GM19395 (cell line): ENCODE results near the gene MRNIP.
A peak's percentile ranks its signal among the peaks of the same experiment; 100 is the strongest.
"Not testable (repeated sequence)": the region's sequence is repeated elsewhere in the genome, so short reads cannot be mapped to it uniquely, and the experiment has no call there.

Experiments used
- ATAC-seq: cut with Tn5 transposase; IDR thresholded peaks from one replicate; pipeline ENCODE4 v1.9.1; 2021; ENCODE audit warnings: mild to moderate bottlenecking, moderate library complexity; ENCODE audit not compliant: unreplicated experiment

MRNIP gene

GRCh38 chr5:179872055-179872827 lies 13.6 kb upstream of the MRNIP start:
- ATAC-seq, result no peak

- ATAC-seq, result not testable (repeated sequence)
Observed at GRCh38 chr5:179871533-179871932, 12.9 kb upstream of the MRNIP start.

GRCh38 chr5:179870952-179871351 lies 12.3 kb upstream of the MRNIP start:
- no peak for ATAC-seq

GRCh38 chr5:179870403-179870903 lies 11.8 kb upstream of the MRNIP start:
- ATAC-seq, result no peak

- ATAC-seq, result no peak
Observed at GRCh38 chr5:179869641-179870402, 11.2 kb upstream of the MRNIP start.

- ATAC-seq, result no peak
Observed at GRCh38 chr5:179869101-179869500, 10.5 kb upstream of the MRNIP start.

GRCh38 chr5:179868541-179868940 lies 9.9 kb upstream of the MRNIP start:
- ATAC-seq, result no peak

GRCh38 chr5:179867476-179867875 lies 8.9 kb upstream of the MRNIP start:
- no peak for ATAC-seq

- no peak for ATAC-seq
Observed at GRCh38 chr5:179867079-179867465, 8.5 kb upstream of the MRNIP start.

GRCh38 chr5:179866241-179867078 lies 7.8 kb upstream of the MRNIP start:
- ATAC-seq, result no peak

GRCh38 chr5:179865491-179866240 lies 7.0 kb upstream of the MRNIP start:
- ATAC-seq, result no peak

- ATAC-seq, result no peak
Observed at GRCh38 chr5:179864686-179865085, 6.1 kb upstream of the MRNIP start.

- ATAC-seq, result no peak
Observed at GRCh38 chr5:179863449-179864085, 5.0 kb upstream of the MRNIP start.

GRCh38 chr5:179862891-179863290 lies 4.3 kb upstream of the MRNIP start:
- no peak for ATAC-seq

- ATAC-seq, result no peak
Observed at GRCh38 chr5:179862296-179862695, 3.7 kb upstream of the MRNIP start.

- no peak for ATAC-seq
Observed at GRCh38 chr5:179860301-179860700, 1.7 kb upstream of the MRNIP start.

GRCh38 chr5:179858241-179858585 lies 404 bp downstream of the MRNIP start:
- peak; percentile 66 for ATAC-seq

- no peak for ATAC-seq
Observed at GRCh38 chr5:179854356-179854755, 4.3 kb downstream of the MRNIP start.

- ATAC-seq, result peak; percentile 94
Observed at GRCh38 chr5:179852993-179853547, 5.5 kb downstream of the MRNIP start.

- ATAC-seq, result no peak
Observed at GRCh38 chr5:179841621-179842020, 17.0 kb downstream of the MRNIP start.
